GM10266 (cell line): ENCODE measurements around the gene RDH11.

Experiments
- DNase-seq: peaks from one replicate; pipeline ENCODE4 v3.0.0; 2012; ENCODE audit errors: extremely low spot score
- TF ChIP-seq, protein P1 (sequence below): IDR thresholded peaks from 2 replicates; pipeline ENCODE4 v1.5.1; 2012; ENCODE audit warnings: mild to moderate bottlenecking, low read depth; ENCODE audit not compliant: control insufficient read depth, insufficient read depth; ENCODE audit errors: missing control alignments

RDH11 gene

DNA sequence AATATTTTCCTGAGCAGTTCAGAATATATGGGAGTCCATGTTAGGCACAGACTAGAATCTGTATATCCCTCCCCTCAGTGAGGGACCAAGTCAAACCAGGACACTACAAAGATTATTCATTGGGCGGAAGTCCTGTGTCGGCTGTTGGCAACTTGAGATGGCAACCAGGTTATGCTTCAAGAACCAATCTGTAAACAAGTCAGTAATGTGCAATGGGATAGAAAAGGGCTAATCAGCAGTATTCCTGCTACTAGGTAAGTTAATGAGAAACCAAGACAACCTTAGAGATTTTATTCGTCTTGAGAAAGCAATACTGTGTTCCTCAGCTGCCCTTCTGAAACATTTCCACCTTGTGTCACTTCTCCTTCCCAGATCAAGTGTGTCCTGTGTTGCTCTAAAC, 49.4 kb downstream of the RDH11 start:
- DNase-seq: no peak
- TF ChIP-seq, protein P1, sequence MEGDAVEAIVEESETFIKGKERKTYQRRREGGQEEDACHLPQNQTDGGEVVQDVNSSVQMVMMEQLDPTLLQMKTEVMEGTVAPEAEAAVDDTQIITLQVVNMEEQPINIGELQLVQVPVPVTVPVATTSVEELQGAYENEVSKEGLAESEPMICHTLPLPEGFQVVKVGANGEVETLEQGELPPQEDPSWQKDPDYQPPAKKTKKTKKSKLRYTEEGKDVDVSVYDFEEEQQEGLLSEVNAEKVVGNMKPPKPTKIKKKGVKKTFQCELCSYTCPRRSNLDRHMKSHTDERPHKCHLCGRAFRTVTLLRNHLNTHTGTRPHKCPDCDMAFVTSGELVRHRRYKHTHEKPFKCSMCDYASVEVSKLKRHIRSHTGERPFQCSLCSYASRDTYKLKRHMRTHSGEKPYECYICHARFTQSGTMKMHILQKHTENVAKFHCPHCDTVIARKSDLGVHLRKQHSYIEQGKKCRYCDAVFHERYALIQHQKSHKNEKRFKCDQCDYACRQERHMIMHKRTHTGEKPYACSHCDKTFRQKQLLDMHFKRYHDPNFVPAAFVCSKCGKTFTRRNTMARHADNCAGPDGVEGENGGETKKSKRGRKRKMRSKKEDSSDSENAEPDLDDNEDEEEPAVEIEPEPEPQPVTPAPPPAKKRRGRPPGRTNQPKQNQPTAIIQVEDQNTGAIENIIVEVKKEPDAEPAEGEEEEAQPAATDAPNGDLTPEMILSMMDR: no peak

DNA sequence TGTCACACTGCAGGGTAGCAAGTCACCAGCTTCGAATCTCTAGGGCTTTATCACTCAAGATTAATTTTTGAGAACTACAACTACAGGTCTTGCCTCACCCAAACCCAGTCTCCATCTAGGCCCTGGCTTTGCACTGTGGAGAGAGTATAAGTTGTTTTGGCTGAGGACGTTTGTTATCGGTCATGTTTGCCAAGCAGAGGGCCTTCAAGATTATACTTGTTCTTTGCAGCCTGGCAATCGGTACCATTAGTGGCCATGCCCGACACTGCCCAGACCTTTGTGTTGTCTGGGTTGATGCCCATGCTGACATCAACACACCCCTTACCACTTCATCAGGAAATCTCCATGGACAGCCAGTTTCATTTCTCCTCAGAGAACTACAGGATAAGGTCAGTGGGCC, 50.1 kb downstream of the RDH11 start:
- TF ChIP-seq, protein P1: no peak
- no peak for DNase-seq

DNA sequence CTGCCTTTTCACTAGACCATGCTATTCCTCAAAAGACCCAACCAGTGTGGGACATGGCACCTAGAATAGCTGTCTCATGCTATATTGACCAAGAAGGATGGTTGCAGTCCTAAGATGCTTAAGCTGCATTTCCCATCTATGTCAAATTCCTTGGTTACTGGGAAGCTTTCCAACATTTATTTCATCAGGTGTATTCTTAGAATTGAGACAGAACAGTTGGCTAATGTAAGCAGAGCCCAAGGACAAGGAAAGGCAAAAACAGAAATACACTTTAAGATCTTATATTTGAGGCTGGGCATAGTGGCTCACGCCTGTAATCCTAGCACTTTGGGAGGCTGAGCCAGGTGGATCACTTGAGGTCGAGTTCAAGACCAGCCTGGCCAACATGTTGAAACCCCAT, 51.1 kb downstream of the RDH11 start:
- TF ChIP-seq, protein P1: no peak
- no peak for DNase-seq

DNA sequence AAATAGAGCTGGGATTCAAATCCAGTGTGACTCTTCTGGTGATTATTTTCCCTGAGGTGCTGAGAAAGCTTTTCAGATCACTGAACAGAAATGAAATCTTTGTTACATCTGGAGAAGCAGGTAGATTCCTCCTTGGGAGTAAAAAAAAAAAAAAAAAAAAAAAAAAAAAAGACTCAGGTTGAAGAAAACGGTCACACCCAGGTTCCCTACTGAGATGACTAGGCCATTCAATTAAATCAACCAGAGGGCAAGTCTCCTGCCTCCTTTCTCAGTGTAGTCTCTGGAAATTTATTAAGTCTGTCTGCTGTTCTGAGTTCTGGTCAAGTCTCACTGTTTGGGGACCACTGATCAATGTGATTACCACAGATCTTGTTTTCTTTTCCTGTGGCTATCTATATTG, 51.9 kb downstream of the RDH11 start:
- TF ChIP-seq, protein P1: no peak
- DNase-seq: no peak

DNA sequence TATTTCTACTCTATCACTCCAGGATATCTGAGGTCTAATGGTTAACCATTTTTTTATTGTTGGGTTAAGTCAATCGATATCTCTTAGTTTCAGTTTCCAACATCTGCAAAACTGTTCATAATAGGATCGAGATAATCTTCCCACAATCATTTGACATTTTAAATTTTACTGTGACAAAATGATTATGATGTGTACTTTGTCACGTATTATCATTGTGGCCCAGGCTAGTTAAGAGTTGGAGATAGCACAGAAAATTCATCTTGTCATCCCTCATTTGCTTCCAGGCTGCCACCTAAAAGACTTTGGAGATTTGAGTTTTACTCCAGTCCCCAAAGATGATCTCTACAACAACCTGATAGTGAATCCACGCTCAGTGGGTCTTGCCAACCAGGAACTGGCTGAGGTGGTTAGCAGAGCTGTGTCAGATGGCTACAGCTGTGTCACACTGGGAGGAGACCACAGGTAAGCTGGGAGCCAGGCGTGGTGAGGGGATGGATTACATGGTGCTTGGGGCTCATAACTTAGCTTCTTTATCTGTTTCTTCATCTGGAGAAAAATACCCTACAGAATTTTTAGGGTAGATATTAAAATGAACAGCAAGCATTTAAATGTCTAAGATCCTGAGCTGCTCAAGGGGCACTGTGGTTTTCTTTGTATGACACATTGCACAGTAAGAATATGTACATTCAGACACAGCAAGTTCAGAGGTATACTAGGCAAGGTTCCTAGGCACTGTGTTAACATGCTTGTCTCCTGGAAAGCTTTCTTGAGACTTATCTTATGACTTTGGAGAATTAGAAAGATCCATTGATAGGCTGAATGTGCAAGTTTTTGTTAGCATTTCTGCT, 53.4 kb downstream of the RDH11 start:
- DNase-seq: no peak
- TF ChIP-seq, protein P1: no peak

DNA sequence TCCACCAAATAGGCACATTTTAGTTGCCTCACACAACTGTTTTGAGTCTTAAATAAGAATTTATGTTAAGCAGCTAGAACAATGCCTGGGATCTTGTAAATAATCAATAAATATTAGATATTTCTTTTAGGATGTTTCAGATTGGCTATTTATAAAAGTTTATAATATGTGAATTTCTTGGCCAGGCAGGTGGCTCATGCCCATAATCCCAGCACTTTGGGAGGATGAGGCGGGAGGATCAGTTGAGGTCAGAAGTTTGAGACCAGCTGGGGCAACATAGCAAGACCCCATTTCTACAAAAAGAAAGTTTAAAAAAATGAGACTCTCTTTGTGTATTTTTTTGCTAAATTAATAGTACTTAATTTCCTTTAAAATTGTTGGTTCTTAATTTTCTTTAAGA, 54.1 kb downstream of the RDH11 start:
- TF ChIP-seq, protein P1: no peak
- DNase-seq: no peak

DNA sequence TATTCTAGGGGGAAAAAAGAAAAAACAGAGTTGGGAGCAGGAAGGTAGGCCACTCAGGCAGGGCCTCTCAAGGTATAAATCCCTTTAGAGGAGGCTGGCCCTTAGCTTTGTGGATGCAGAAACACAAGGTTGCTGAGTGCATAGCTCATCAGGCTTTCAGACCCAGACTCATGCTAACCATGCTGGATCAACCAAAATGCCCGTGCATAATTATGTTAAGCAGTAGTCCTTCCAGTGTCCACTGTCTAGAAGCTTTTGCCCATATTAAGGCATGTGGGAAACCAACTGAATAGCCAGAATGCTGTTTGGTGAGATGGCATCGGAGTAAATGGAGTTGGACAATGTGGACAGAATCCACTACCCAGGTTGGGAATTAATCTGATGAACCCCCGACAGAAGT, 56.9 kb downstream of the RDH11 start:
- TF ChIP-seq, protein P1: no peak
- DNase-seq: no peak
